Left ventricle myocardium inferior (tissue), 1 donor: ENCODE data around the gene GRM7. TPM values are rescaled to one million over a fixed set of nuclear protein-coding genes. Genes with fewer than 3 reads are reported as not detected.

Experiments used
- DNase-seq: peaks from one replicate; pipeline ENCODE4 v3.0.0-alpha.2; 2020
- H3K27ac ChIP-seq: fragments of 200-600 bp; replicated peaks from 2 replicates; pipeline ENCODE4 v1.8.0; 2021
- H3K27me3 ChIP-seq: fragments of 200-600 bp; 2 replicates; pipeline ENCODE4 v1.8.0; 2021; ENCODE audit warnings: low read depth
- H3K36me3 ChIP-seq: fragments of 200-600 bp; 2 replicates; pipeline ENCODE4 v1.8.0; 2021
- H3K4me1 ChIP-seq: fragments of 200-600 bp; 2 replicates; pipeline ENCODE4 v1.8.0; 2021
- H3K4me3 ChIP-seq: fragments of 200-600 bp; 2 replicates; pipeline ENCODE4 v1.8.0; 2021; ENCODE audit warnings: mild to moderate bottlenecking, moderate library complexity
- H3K9me3 ChIP-seq: fragments of 200-600 bp; replicated peaks from 2 replicates; pipeline ENCODE4 v1.8.0; 2021
- intact Hi-C: fragments of 100-400 bp; cut with micrococcal nuclease; formaldehyde crosslinking; loops from one replicate; pipeline ENCODE4 v1.11.0; 2022
- total RNA-seq: library from RNA; stranded (reverse); fragmentation: NEBNext Ultra II Directional; extraction: Animal tissue kit (Norgen Biotek cat#: 25700); gene quantifications from one replicate; pipeline ENCODE4 v1.2.1, GENCODE V29; 2021
- TF ChIP-seq, protein P1 (sequence below): fragments of 200-600 bp; IDR thresholded peaks from 2 replicates; pipeline ENCODE4 v1.8.0; 2021; ENCODE audit warnings: antibody characterized with exemption, mild to moderate bottlenecking, borderline replicate concordance
- donor health status: DM: no; HTN: yes; CAD: no; lungs with severe emphysema.

The GRM7 gene
- total RNA-seq, 1 donor from 2014 or later: not detected

DNA sequence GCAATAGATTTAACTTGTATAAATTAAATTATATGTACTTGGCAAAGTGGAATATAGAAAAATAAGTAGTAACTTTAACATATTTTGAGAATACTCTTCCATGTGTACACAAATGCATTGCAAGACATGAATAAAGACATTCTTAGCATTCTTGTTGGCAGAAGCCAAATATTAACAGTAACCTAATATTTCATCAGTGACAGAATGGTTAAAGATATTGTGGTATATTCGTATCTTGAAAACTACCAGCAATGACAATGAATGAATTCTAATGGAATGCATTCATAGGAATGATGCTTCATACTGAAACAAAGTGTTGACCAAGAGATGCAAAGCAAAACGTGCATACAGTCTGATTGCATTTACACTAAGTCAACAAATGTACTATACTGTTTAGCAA lies 524.7 kb downstream of the GRM7 start:
- intact Hi-C loops: no loop called here

DNA sequence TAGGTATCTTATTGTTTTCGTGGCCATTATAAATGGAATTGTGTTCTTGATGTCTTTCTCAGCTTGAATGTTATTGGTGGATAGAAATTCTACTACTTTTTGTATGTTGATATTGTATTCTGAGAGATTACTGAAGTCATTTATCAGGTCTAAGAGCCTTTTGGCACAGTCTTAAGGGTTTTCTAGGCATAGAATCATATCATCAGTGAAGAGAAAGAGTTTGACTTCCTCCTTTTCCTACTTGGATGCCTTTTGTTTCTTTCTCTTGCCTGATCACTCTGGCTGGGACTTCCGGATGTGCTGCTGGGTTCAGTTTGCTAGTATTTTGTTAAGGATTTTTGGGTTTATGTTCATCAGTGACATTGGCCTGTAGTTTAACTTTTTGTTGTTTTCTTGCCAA lies 527.1 kb downstream of the GRM7 start:
- Histone ChIP-seq H3K4me1 (no peaks in the 10 kb centered on the region), H3K36me3 (no peaks in the 10 kb centered on the region), H3K9me3 (peaks cover 8% of the 10 kb centered on the region), H3K27me3 (no peaks in the 10 kb centered on the region), H3K4me3 (no peak overlapping the region), H3K27ac (no peak overlapping the region)
- intact Hi-C loops: no loop called here
- TF ChIP-seq, protein P1, sequence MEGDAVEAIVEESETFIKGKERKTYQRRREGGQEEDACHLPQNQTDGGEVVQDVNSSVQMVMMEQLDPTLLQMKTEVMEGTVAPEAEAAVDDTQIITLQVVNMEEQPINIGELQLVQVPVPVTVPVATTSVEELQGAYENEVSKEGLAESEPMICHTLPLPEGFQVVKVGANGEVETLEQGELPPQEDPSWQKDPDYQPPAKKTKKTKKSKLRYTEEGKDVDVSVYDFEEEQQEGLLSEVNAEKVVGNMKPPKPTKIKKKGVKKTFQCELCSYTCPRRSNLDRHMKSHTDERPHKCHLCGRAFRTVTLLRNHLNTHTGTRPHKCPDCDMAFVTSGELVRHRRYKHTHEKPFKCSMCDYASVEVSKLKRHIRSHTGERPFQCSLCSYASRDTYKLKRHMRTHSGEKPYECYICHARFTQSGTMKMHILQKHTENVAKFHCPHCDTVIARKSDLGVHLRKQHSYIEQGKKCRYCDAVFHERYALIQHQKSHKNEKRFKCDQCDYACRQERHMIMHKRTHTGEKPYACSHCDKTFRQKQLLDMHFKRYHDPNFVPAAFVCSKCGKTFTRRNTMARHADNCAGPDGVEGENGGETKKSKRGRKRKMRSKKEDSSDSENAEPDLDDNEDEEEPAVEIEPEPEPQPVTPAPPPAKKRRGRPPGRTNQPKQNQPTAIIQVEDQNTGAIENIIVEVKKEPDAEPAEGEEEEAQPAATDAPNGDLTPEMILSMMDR: no peak
- DNase-seq: no peak

More for the DNA sequence above, 524.7 kb downstream of the GRM7 start:
- H3K4me3 ChIP-seq: no peak overlapping the region
- TF ChIP-seq, protein P1: no peak
- H3K27ac ChIP-seq: no peak overlapping the region
- no peaks in the 10 kb centered on the region for H3K36me3 ChIP-seq
- H3K27me3 ChIP-seq: no peaks in the 10 kb centered on the region
- H3K4me1 ChIP-seq: no peaks in the 10 kb centered on the region
- DNase-seq: no peak
- H3K9me3 ChIP-seq: peaks cover 8% of the 10 kb centered on the region

DNA sequence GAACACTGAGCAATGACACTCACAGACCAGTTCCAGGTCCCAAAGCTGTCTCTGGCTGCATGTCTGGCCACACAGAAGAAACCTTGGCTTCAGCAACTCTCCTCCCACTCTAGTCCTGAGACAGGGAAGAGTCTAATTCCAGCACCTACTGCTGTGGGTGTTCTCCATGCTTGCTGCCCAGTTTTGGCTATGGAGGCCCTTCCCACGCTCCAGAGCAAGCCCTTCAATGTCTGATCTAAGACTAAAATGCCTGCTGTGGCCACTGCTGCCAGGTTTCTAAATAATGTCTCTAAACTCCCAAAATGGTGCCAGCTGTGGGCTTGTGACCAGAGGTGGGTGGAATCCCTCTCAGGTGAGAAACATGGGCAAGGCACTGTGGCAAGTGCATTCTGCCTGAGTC lies 531.3 kb downstream of the GRM7 start:
- no peaks in the 10 kb centered on the region for H3K36me3 ChIP-seq
- intact Hi-C loops: no loop called here
- TF ChIP-seq, protein P1: no peak
- H3K27me3 ChIP-seq: no peaks in the 10 kb centered on the region
- no peaks in the 10 kb centered on the region for H3K4me1 ChIP-seq
- no peak for DNase-seq
- no peak overlapping the region for H3K27ac ChIP-seq
- peaks cover 8% of the 10 kb centered on the region for H3K9me3 ChIP-seq
- H3K4me3 ChIP-seq: no peak overlapping the region

DNA sequence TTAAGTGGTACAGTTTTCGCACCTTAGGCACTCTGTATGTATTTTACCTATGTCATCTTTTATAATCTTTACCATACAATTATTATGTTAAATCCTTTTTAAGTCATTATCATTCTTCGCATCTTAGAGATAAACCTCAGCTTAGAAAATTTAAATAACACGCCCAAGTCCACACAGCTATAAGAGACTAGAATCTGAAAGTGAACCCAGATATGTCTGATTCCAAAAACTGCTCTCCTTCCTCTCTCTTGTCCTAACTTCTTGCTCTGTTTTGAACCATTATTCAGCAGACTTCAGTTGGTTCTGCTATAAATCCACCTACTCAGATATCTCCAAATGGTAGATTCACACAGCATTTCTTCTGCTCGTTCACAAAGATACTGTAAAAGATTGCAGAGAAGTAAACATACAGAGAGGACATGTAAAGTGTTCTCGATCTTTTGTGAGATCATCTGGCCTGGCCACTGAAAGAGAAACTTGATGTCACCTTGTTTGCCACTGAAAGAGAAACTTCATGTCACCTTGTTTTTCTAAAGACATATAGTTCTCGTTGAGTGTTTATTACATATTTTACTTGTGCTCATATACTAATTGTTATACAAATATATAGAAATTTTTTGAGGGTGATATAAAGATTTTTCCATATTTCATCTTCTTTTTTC lies 533.2 kb downstream of the GRM7 start:
- H3K4me1 ChIP-seq: no peaks in the 10 kb centered on the region
- intact Hi-C loops: no loop called here
- H3K9me3 ChIP-seq: peaks cover 8% of the 10 kb centered on the region
- H3K36me3 ChIP-seq: no peaks in the 10 kb centered on the region
- no peak for DNase-seq
- TF ChIP-seq, protein P1: no peak
- H3K4me3 ChIP-seq: no peak overlapping the region
- H3K27ac ChIP-seq: no peak overlapping the region
- H3K27me3 ChIP-seq: no peaks in the 10 kb centered on the region

DNA sequence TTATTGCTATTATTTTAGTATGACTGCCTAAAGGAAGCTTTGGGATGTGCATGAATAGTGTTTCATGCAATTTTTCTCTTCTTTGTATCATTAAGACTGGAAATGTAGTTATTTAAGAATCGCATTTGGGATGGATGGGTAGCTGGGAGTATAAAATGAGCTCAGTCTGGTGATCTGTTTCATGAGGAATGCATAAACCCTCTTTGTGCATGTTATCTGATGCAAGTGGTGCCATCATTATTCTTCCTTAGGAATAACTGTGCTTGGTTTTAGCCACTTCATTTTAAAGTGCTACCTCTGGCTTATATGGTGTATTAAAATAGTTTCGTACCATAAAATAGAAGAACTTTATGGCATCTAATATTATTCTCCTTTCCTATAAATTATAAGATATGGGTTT lies 535.6 kb downstream of the GRM7 start:
- no peak overlapping the region for H3K4me3 ChIP-seq
- H3K4me1 ChIP-seq: no peaks in the 10 kb centered on the region
- no peak overlapping the region for H3K27ac ChIP-seq
- DNase-seq: no peak
- intact Hi-C loops: no loop called here
- no peaks in the 10 kb centered on the region for H3K27me3 ChIP-seq
- no peaks in the 10 kb centered on the region for H3K36me3 ChIP-seq
- H3K9me3 ChIP-seq: no peaks in the 10 kb centered on the region
- TF ChIP-seq, protein P1: no peak
